ENCODE results near the gene APBB2. TPM values are rescaled to one million over a fixed set of nuclear protein-coding genes. Genes with fewer than 3 reads are reported as not detected.

The APBB2 gene
- total RNA-seq, 1 donor from 2014 or later = 63.2 TPM

GRCh38 chr4:41202356-41202755 lies 12.0 kb downstream of the APBB2 start:
- no peak for TF ChIP-seq CTCF (IDR thresholded peaks at IDR 0.05; ENCODE audit: unreplicated experiment)
- Mint-ChIP-seq H3K4me1 (peaks cover 59% of the 10 kb centered on the region), H3K27me3 (ENCODE audit: low read depth) (no peaks in the 10 kb centered on the region), H3K9me3 (no peaks in the 10 kb centered on the region), H3K27ac (peak overlapping the region; percentile 27), H3K4me3 (no peak overlapping the region), H3K36me3 (no peaks in the 10 kb centered on the region)
- no peak for DNase-seq (ENCODE audit: low spot score in 2 of 2, unreplicated experiment in 2 of 2)

- no peak for DNase-seq (ENCODE audit: low spot score in 2 of 2, unreplicated experiment in 2 of 2)
- no peak overlapping the region for H3K4me3 Mint-ChIP-seq
- H3K36me3 Mint-ChIP-seq = no peaks in the 10 kb centered on the region
- H3K27me3 Mint-ChIP-seq (ENCODE audit: low read depth) = no peaks in the 10 kb centered on the region
- no peaks in the 10 kb centered on the region for H3K9me3 Mint-ChIP-seq
- H3K4me1 Mint-ChIP-seq = peaks cover 60% of the 10 kb centered on the region
- TF ChIP-seq CTCF (IDR thresholded peaks at IDR 0.05; ENCODE audit: unreplicated experiment) = no peak
- H3K27ac Mint-ChIP-seq = no peak overlapping the region
Observed at GRCh38 chr4:41200486-41201017, 13.8 kb downstream of the APBB2 start.

- DNase-seq (ENCODE audit: low spot score in 2 of 2, unreplicated experiment in 2 of 2) = no peak
- Mint-ChIP-seq H3K4me1 (peaks cover 55% of the 10 kb centered on the region), H3K36me3 (no peaks in the 10 kb centered on the region), H3K27me3 (ENCODE audit: low read depth) (no peaks in the 10 kb centered on the region), H3K4me3 (no peak overlapping the region), H3K9me3 (no peaks in the 10 kb centered on the region), H3K27ac (no peak overlapping the region)
- no peak for TF ChIP-seq CTCF (IDR thresholded peaks at IDR 0.05; ENCODE audit: unreplicated experiment)
Observed at GRCh38 chr4:41199788-41200187, 14.6 kb downstream of the APBB2 start.

GRCh38 chr4:41197996-41198395 lies 16.3 kb downstream of the APBB2 start:
- Mint-ChIP-seq H3K27ac (no peak overlapping the region), H3K4me3 (no peak overlapping the region), H3K36me3 (no peaks in the 10 kb centered on the region), H3K9me3 (no peaks in the 10 kb centered on the region), H3K27me3 (ENCODE audit: low read depth) (no peaks in the 10 kb centered on the region), H3K4me1 (peaks cover 37% of the 10 kb centered on the region)
- TF ChIP-seq CTCF (IDR thresholded peaks at IDR 0.05; ENCODE audit: unreplicated experiment) = no peak
- no peak for DNase-seq (ENCODE audit: low spot score in 2 of 2, unreplicated experiment in 2 of 2)

GRCh38 chr4:41197495-41197894 lies 16.8 kb downstream of the APBB2 start:
- no peaks in the 10 kb centered on the region for H3K36me3 Mint-ChIP-seq
- TF ChIP-seq CTCF (IDR thresholded peaks at IDR 0.05; ENCODE audit: unreplicated experiment) = no peak
- no peak for DNase-seq (ENCODE audit: low spot score in 2 of 2, unreplicated experiment in 2 of 2)
- no peak overlapping the region for H3K27ac Mint-ChIP-seq
- H3K4me3 Mint-ChIP-seq = no peak overlapping the region
- H3K27me3 Mint-ChIP-seq (ENCODE audit: low read depth) = no peaks in the 10 kb centered on the region
- H3K4me1 Mint-ChIP-seq = peaks cover 32% of the 10 kb centered on the region
- H3K9me3 Mint-ChIP-seq = peaks cover under 1% of the 10 kb centered on the region
